PC-9 (cell line): Measurements from ENCODE around the gene VAMP5. TPM values are rescaled to one million over a fixed set of nuclear protein-coding genes. Genes with fewer than 3 reads are reported as not detected.
A peak's percentile ranks its signal among the peaks of the same experiment; 100 is the strongest.
"Not testable (repeated sequence)": the region's sequence is repeated elsewhere in the genome, so short reads cannot be mapped to it uniquely, and the experiment has no call there.

Source experiments
- BruUV-seq: library from RNA; stranded (reverse); fragments of 400-500 nt; replicated peaks from 2 replicates; lab custom pipeline; 2021; lab: Mats Ljungman, UMichigan
- CTCF ChIA-PET: fragments of 300-600 bp; sonication (Branson Sonifier 250); formaldehyde crosslinking; loops from one replicate; lab custom pipeline; 2022; ENCODE audit warnings: antibody characterized with exemption; lab: Charles Lee
- POLR2A ChIA-PET: fragments of 300-600 bp; sonication (Branson Sonifier 250); formaldehyde crosslinking; loops from one replicate; lab custom pipeline; 2022; ENCODE audit warnings: antibody characterized with exemption; ENCODE audit not compliant: unreplicated experiment; lab: Charles Lee
- DNase-seq, 2 experiments: peaks; one replicate each; pipeline versions ENCODE4 v3.0.0 to v3.0.0-alpha.2; 2015 to 2022; ENCODE audit warnings: mixed read lengths in 1 of 2
- H2AFZ ChIP-seq: fragments of 200-600 bp; sonication (generic); 2 replicates; pipeline ENCODE4 v1.8.1; 2017; ENCODE audit warnings: antibody characterized with exemption
- H3F3A ChIP-seq: fragments of 200-600 bp; sonication (generic); 2 replicates; pipeline ENCODE4 v1.8.1; 2017; ENCODE audit warnings: antibody characterized with exemption, mild to moderate bottlenecking, low read depth; ENCODE audit not compliant: insufficient read depth
- H3K27ac ChIP-seq: fragments of 200-600 bp; sonication (generic); 2 replicates; pipeline ENCODE4 v1.6.1; 2016; ENCODE audit warnings: mixed run types
- H3K27me3 ChIP-seq: fragments of 200-600 bp; sonication (generic); 2 replicates; pipeline ENCODE4 v1.6.1; 2016; ENCODE audit warnings: low read depth, mixed run types; ENCODE audit not compliant: insufficient read depth
- H3K36me3 ChIP-seq: fragments of 200-600 bp; sonication (generic); 2 replicates; pipeline ENCODE4 v1.6.1; 2016; ENCODE audit warnings: low read depth, mixed run types
- H3K4me1 ChIP-seq: fragments of 200-600 bp; sonication (generic); replicated peaks from 2 replicates; pipeline ENCODE4 v1.6.1; 2016; ENCODE audit warnings: mixed run types; ENCODE audit not compliant: insufficient read depth
- H3K4me2 ChIP-seq: fragments of 200-600 bp; sonication (generic); 2 replicates; pipeline ENCODE4 v1.6.1; 2017; ENCODE audit warnings: mixed run types
- H3K4me3 ChIP-seq: fragments of 200-600 bp; sonication (generic); 2 replicates; pipeline ENCODE4 v1.6.1; 2016; ENCODE audit warnings: mixed run types
- H3K79me2 ChIP-seq: fragments of 200-600 bp; sonication (generic); 2 replicates; pipeline ENCODE4 v1.6.1; 2017; ENCODE audit warnings: low read depth, mixed run types
- H3K9me2 ChIP-seq: fragments of 200-600 bp; sonication (generic); 2 replicates; pipeline ENCODE4 v1.8.1; 2017; ENCODE audit warnings: mild to moderate bottlenecking; ENCODE audit not compliant: insufficient read depth
- H3K9me3 ChIP-seq: fragments of 200-600 bp; sonication (generic); 2 replicates; pipeline ENCODE4 v1.8.1; 2016; ENCODE audit warnings: low read depth; ENCODE audit not compliant: insufficient read depth
- H4K20me1 ChIP-seq: fragments of 200-600 bp; sonication (generic); 2 replicates; pipeline ENCODE4 v1.8.1; 2017; ENCODE audit not compliant: insufficient read depth
- CTCF ChIP-seq: fragments of 200-600 bp; sonication (generic); conservative IDR thresholded peaks from 2 replicates; pipeline ENCODE4 v1.6.1; 2017; ENCODE audit warnings: mixed run types, antibody characterized with exemption, mild to moderate bottlenecking, moderate library complexity
- EZH2 ChIP-seq: fragments of 200-600 bp; sonication (generic); IDR thresholded peaks from 2 replicates; pipeline ENCODE4 v1.8.0; 2017; ENCODE audit warnings: antibody characterized with exemption, low read depth
- intact Hi-C: fragments of 100-400 bp; cut with micrococcal nuclease; formaldehyde crosslinking; loops from one replicate; pipeline ENCODE4 v1.10.0; 2022; ENCODE audit not compliant: unreplicated experiment
- total RNA-seq: library from RNA; stranded (reverse); gene quantifications from 2 replicates; pipeline ENCODE4 v1.2.3, GENCODE V29; 2021

The VAMP5 gene
- total RNA-seq, 1 experiment from 2014 or later: 7.2 TPM

GRCh38 chr2:85615413-85615728 is 31.1 kb downstream of the VAMP5 start:
- peaks cover 58% of the 10 kb centered on the region for H3F3A ChIP-seq
- no peak for DNase-seq
- H3K4me2 ChIP-seq: peak overlapping the region; percentile 96
- peaks cover 31% of the 10 kb centered on the region for H3K4me1 ChIP-seq
- ChIA-PET CTCF (no interaction called here), POLR2A (no interaction called here)
- H3K27me3 ChIP-seq: no peaks in the 10 kb centered on the region
- peaks cover 27% of the 10 kb centered on the region for H4K20me1 ChIP-seq
- 0 out of 2 replicates have a peak, but pooled peaks cover 11% of the 10 kb centered on the region for H3K36me3 ChIP-seq
- H3K79me2 ChIP-seq: peaks cover 74% of the 10 kb centered on the region
- H2AFZ ChIP-seq: peak overlapping the region; percentile 89; the same call in 1 of the 2 replicates
- BruUV-seq: TSS peak; percentile 33
- peak overlapping the region; percentile 98; the same call in 1 of the 2 replicates for H3K4me3 ChIP-seq
- TF ChIP-seq CTCF (no peak), EZH2 (no peak)
- H3K27ac ChIP-seq: no peak overlapping the region
- H3K9me3 ChIP-seq: no peaks in the 10 kb centered on the region
- H3K9me2 ChIP-seq: no peaks in the 10 kb centered on the region
- intact Hi-C loops: no loop called here

- POLR2A ChIA-PET: interaction anchor here (0.6 kb wide), 1 partner anchor 40 kb away, joined by 4 read pairs; the partner anchor contains the start of gene VAMP8
- H3K27me3 ChIP-seq, H3K27ac ChIP-seq, DNase-seq, BruUV-seq, intact Hi-C loops, H3K9me3 ChIP-seq, H2AFZ ChIP-seq, H3K9me2 ChIP-seq: not testable (repeated sequence)
- peak overlapping the region; percentile 96 for H3K4me2 ChIP-seq
- H3F3A ChIP-seq: peaks cover 43% of the 10 kb centered on the region
- peaks cover 29% of the 10 kb centered on the region for H3K4me1 ChIP-seq
- peaks cover 30% of the 10 kb centered on the region for H4K20me1 ChIP-seq
- H3K4me3 ChIP-seq: peak overlapping the region; percentile 98; the same call in 1 of the 2 replicates
- H3K79me2 ChIP-seq: peaks cover 58% of the 10 kb centered on the region
- CTCF ChIA-PET: interaction anchor here (0.7 kb wide), 1 partner anchor 270 kb away, joined by 16 read pairs; no protein-coding TSS in a partner anchor
- H3K36me3 ChIP-seq: peaks cover 18% of the 10 kb centered on the region
Observed at GRCh38 chr2:85617723-85618122, 33.5 kb downstream of the VAMP5 start.

- ChIA-PET CTCF (interaction anchor here (0.5 kb wide), 1 partner anchor 16 kb away, joined by 5 read pairs; no protein-coding TSS in a partner anchor), POLR2A (interaction anchor here (0.6 kb wide), 2 partner anchors 16 to 182 kb away, joined by 7 read pairs; no protein-coding TSS in a partner anchor)
- no peak overlapping the region for H3K4me2 ChIP-seq
- peaks cover 34% of the 10 kb centered on the region for H3K36me3 ChIP-seq
- TF ChIP-seq EZH2: no peak
- no peak for TF ChIP-seq CTCF
- peaks cover 29% of the 10 kb centered on the region for H3K4me1 ChIP-seq
- no peak overlapping the region; the same call in 1 of the 2 replicates for H3K27ac ChIP-seq
- intact Hi-C loops: no loop called here
- no peaks in the 10 kb centered on the region for H3K27me3 ChIP-seq
- H4K20me1 ChIP-seq: peaks cover 30% of the 10 kb centered on the region
- no peaks in the 10 kb centered on the region for H3K9me2 ChIP-seq
- H3K79me2 ChIP-seq: peaks cover 54% of the 10 kb centered on the region
- no peak overlapping the region for H3K4me3 ChIP-seq
- DNase-seq: no peak
- H2AFZ ChIP-seq: no peak overlapping the region
- no TSS peak for BruUV-seq
- peaks cover 24% of the 10 kb centered on the region; the same call in 1 of the 2 replicates for H3F3A ChIP-seq
- H3K9me3 ChIP-seq: no peaks in the 10 kb centered on the region
Observed at GRCh38 chr2:85619617-85620016, 35.4 kb downstream of the VAMP5 start.
